OCI-LY7 (cell line): Measurements from ENCODE around the gene HTT. TPM values are rescaled to one million over a fixed set of nuclear protein-coding genes. Genes with fewer than 3 reads are reported as not detected.

Experiments used
- BruUV-seq: library from RNA; stranded (reverse); fragments of 400-500 nt; replicated peaks from 2 replicates; lab custom pipeline; 2021; lab: Mats Ljungman, UMichigan
- CTCF ChIA-PET: fragments of 300-600 bp; sonication (Branson Sonifier 250); formaldehyde crosslinking; loops from one replicate; lab custom pipeline; 2022; ENCODE audit warnings: antibody characterized with exemption; ENCODE audit not compliant: unreplicated experiment; lab: Charles Lee
- POLR2A ChIA-PET: fragments of 300-600 bp; sonication (Branson Sonifier 250); formaldehyde crosslinking; loops from one replicate; lab custom pipeline; 2022; ENCODE audit warnings: antibody characterized with exemption; lab: Charles Lee
- DNase-seq: peaks from one replicate; pipeline ENCODE4 v3.0.0-alpha.2; 2015; ENCODE audit warnings: low spot score
- H2AFZ ChIP-seq: fragments of 200-600 bp; sonication (generic), shearing (Covaris generic); 2 replicates; pipeline ENCODE4 v1.6.1; 2014; ENCODE audit warnings: mild to moderate bottlenecking, antibody characterized with exemption, low read length, moderate library complexity
- H3K27ac ChIP-seq: fragments of 200-600 bp; sonication (generic); 2 replicates; pipeline ENCODE4 v1.5.1; 2014; ENCODE audit warnings: mixed run types, low read depth, mild to moderate bottlenecking, moderate library complexity, low read length, inconsistent platforms; ENCODE audit not compliant: poor library complexity, severe bottlenecking
- H3K36me3 ChIP-seq: fragments of 200-600 bp; sonication (generic); 2 replicates; pipeline ENCODE4 v1.6.1; 2014; ENCODE audit warnings: mild to moderate bottlenecking, antibody characterized with exemption, low read length, moderate library complexity, mixed read lengths; ENCODE audit not compliant: insufficient read depth
- H3K4me1 ChIP-seq: fragments of 200-600 bp; sonication (generic); 2 replicates; pipeline ENCODE4 v1.5.1; 2014; ENCODE audit warnings: mild to moderate bottlenecking, low read length; ENCODE audit not compliant: insufficient read depth, poor library complexity, severe bottlenecking
- H3K4me2 ChIP-seq: fragments of 200-600 bp; sonication (generic); 2 replicates; pipeline ENCODE4 v1.6.1; 2014; ENCODE audit warnings: mild to moderate bottlenecking, low read length
- H3K4me3 ChIP-seq: fragments of 200-600 bp; sonication (generic); 2 replicates; pipeline ENCODE4 v1.5.1; 2014; ENCODE audit warnings: mild to moderate bottlenecking, low read depth, low read length; ENCODE audit not compliant: poor library complexity, severe bottlenecking
- H3K79me2 ChIP-seq: fragments of 200-600 bp; sonication (generic); 2 replicates; pipeline ENCODE4 v1.6.1; 2016; ENCODE audit warnings: low read depth, mild to moderate bottlenecking, low read length, moderate library complexity, mixed read lengths; ENCODE audit not compliant: insufficient read depth
- H3K9me2 ChIP-seq: fragments of 200-600 bp; sonication (generic); 2 replicates; pipeline ENCODE4 v1.6.1; 2016; ENCODE audit warnings: mild to moderate bottlenecking, low read length, mixed read lengths; ENCODE audit not compliant: insufficient read depth
- H3K9me3 ChIP-seq: fragments of 200-600 bp; sonication (generic); 2 replicates; pipeline ENCODE4 v1.6.1; 2014; ENCODE audit warnings: mild to moderate bottlenecking, mixed run types, low read length, mixed read lengths
- H4K20me1 ChIP-seq: fragments of 200-600 bp; sonication (generic); 2 replicates; pipeline ENCODE4 v1.6.1; 2014; ENCODE audit warnings: mild to moderate bottlenecking, antibody characterized with exemption, low read length, moderate library complexity, mixed read lengths; ENCODE audit not compliant: insufficient read depth
- EZH2phosphoT487 ChIP-seq: fragments of 200-600 bp; sonication (generic); IDR thresholded peaks from 2 replicates; pipeline ENCODE4 v1.6.1; 2018; ENCODE audit warnings: low read depth, borderline replicate concordance, mild to moderate bottlenecking, mixed run types, antibody characterized with exemption, low read length, moderate library complexity, mixed read lengths
- intact Hi-C: fragments of 100-400 bp; cut with micrococcal nuclease; formaldehyde crosslinking; loops from one replicate; pipeline ENCODE4 v1.10.0; 2022; ENCODE audit not compliant: unreplicated experiment
- small RNA-seq: library from RNA; depleted of rRNA; stranded (forward); fragments of <200 nt; gene quantifications from one replicate; pipeline ENCODE3, GENCODE V24; 2014
- total RNA-seq, 2 experiments: library from RNA; depleted of rRNA in 1 of 2; stranded (reverse); fragments of >200 nt in 1 of 2; shearing (Covaris generic) in 1 of 2; gene quantifications; 2 replicates each; pipeline ENCODE4 v1.2.3, GENCODE V29; 2014 to 2022
- TF ChIP-seq, protein P1 (sequence below): fragments of 200-600 bp; sonication (generic); conservative IDR thresholded peaks from 2 replicates; pipeline ENCODE4 v1.5.1; 2014; ENCODE audit warnings: mild to moderate bottlenecking, antibody characterized with exemption, low read length, moderate library complexity, mixed read lengths

Gene HTT
- total RNA-seq, 2 experiments from 2014 or later: 36.4 to 91.3 TPM

DNA sequence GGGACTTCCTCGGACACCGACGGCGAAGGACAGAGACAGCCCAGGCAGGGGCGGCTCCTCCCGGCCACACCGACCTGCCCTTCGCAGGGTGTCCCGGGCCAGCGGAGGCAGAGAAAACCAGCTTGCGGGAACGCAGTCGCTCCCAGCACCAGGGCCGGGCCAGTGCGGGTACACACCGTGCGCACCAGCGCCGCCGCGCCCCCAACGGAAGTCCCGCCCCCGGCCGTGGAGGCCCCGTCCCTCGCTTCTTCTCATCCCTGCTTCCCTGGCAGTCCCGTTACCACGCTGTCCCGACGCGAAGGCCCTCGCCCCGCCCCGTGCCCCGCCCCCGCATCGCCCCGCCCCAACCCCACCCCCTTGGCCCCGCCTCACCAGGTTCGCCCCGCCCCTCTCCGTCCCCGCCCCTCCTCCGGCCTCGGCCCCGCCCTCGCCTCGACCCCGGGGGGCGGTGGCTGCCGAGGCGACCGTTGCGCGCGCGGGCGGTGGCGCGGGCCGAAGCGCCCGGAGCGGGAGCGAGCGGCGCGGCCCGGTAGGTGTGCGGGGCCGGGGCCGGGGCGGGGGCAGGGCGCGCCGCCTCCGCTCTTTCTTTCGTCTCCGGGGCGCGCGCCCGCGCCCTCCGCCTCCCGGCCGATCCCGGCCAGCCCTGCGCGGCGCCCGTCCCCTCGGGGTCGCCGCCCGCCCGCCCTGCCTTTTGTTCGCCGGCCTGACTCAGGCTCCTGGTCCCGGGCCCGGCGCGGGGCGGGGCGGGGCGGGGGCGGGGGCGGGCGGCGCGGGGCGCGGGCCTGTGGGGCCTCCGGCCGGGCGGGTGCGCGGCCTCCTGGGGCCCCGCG is 218.3 kb downstream of the HTT start, which contains the start of gene RGS12:
TSS of gene RGS12 (plus strand) at position 451 of the 830 bp plus-strand sequence. CDS start 23,150 bp downstream, outside the sequence.
- ChIA-PET POLR2A (interaction anchor here (0.6 kb wide), 1 partner anchor 21 kb away, joined by 3 read pairs; no protein-coding TSS in a partner anchor), CTCF (no interaction called here)
- Histone ChIP-seq H3K27ac (no peak within 1 kb of the TSS), H3K9me3 (no peaks in the 10 kb centered on the region), H2AFZ (peak within 1 kb of the TSS; percentile 69; the same call in 1 of the 2 replicates), H3K79me2 (no peaks in the 10 kb centered on the region), H3K4me2 (peak within 1 kb of the TSS; percentile 99), H3K4me3 (peak within 1 kb of the TSS; percentile 73), H4K20me1 (no peaks in the 10 kb centered on the region), H3K9me2 (no peaks in the 10 kb centered on the region), H3K36me3 (no peaks in the 10 kb centered on the region), H3K4me1 (peaks cover 9% of the 10 kb centered on the region)
- intact Hi-C loops: no loop called here
- TF ChIP-seq, protein P1, sequence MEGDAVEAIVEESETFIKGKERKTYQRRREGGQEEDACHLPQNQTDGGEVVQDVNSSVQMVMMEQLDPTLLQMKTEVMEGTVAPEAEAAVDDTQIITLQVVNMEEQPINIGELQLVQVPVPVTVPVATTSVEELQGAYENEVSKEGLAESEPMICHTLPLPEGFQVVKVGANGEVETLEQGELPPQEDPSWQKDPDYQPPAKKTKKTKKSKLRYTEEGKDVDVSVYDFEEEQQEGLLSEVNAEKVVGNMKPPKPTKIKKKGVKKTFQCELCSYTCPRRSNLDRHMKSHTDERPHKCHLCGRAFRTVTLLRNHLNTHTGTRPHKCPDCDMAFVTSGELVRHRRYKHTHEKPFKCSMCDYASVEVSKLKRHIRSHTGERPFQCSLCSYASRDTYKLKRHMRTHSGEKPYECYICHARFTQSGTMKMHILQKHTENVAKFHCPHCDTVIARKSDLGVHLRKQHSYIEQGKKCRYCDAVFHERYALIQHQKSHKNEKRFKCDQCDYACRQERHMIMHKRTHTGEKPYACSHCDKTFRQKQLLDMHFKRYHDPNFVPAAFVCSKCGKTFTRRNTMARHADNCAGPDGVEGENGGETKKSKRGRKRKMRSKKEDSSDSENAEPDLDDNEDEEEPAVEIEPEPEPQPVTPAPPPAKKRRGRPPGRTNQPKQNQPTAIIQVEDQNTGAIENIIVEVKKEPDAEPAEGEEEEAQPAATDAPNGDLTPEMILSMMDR: no peak
- no peak for TF ChIP-seq EZH2phosphoT487
- no TSS peak for BruUV-seq
- peak; percentile 76 for DNase-seq

Small RNAs within 50 kb of the gene (small RNA-seq; reads per million reads assigned to genes)
- gene RF02134 (not detected), gene RF02135 (not detected), gene RNU6-204P (0.16 reads per million)

Other genes starting within 250 kb of the HTT start
- 77.1 and 85.3 TPM in 2 replicates for gene ADD1, start 230.8 kb upstream of the HTT start, total RNA-seq (2014; rRNA removed; shearing (Covaris generic))
- gene ADD1, start 230.8 kb upstream of the HTT start, total RNA-seq (2022): 108 TPM in 2 replicates
- 31.7 and 35.9 TPM in 2 replicates for gene NOP14, start 111.3 kb upstream of the HTT start, total RNA-seq (2014; rRNA removed; shearing (Covaris generic))
- 56.7 and 66.2 TPM in 2 replicates for gene NOP14, start 111.3 kb upstream of the HTT start, total RNA-seq (2022)
- gene GRK4, start 111.1 kb upstream of the HTT start, total RNA-seq (2014; rRNA removed; shearing (Covaris generic)): 5.3 and 6.5 TPM in 2 replicates
- 8.9 and 9.1 TPM in 2 replicates for gene GRK4, start 111.1 kb upstream of the HTT start, total RNA-seq (2022)
- not detected in 2 replicates for gene HTT-AS, start 143 bp upstream of the HTT start, total RNA-seq (2014; rRNA removed; shearing (Covaris generic))
- gene HTT-AS, start 143 bp upstream of the HTT start, total RNA-seq (2022): not detected in 2 replicates
- 0.08 and 0.13 TPM in 2 replicates for gene MSANTD1, start 174.5 kb downstream of the HTT start, total RNA-seq (2014; rRNA removed; shearing (Covaris generic))
- gene MSANTD1, start 174.5 kb downstream of the HTT start, total RNA-seq (2022): 0.53 and 1.0 TPM in 2 replicates
- 6.4 and 9.4 TPM in 2 replicates for gene RGS12, start 218.3 kb downstream of the HTT start, total RNA-seq (2014; rRNA removed; shearing (Covaris generic))
- 5.2 and 6.5 TPM in 2 replicates for gene RGS12, start 218.3 kb downstream of the HTT start, total RNA-seq (2022)